HG02943 (cell line): ENCODE measurements around the gene RAB3GAP1.
"Not testable (repeated sequence)": the region's sequence is repeated elsewhere in the genome, so short reads cannot be mapped to it uniquely, and the experiment has no call there.

Source experiments
- ATAC-seq: cut with Tn5 transposase; IDR thresholded peaks from one replicate; pipeline ENCODE4 v1.9.1; 2021; ENCODE audit warnings: mild to moderate bottlenecking, low read depth, moderate library complexity; ENCODE audit not compliant: unreplicated experiment

RAB3GAP1 gene

GRCh38 chr2:135052042-135052876 is at the start of gene RAB3GAP1:
Gene RAB3GAP1, plus strand, starts transcription at chr2:135052292. Its CDS starts 16 bp downstream, at chr2:135052308.
- ATAC-seq: peak; percentile 85

- no peak for ATAC-seq
Observed at GRCh38 chr2:135002836-135003235, 49.3 kb upstream of the RAB3GAP1 start.

GRCh38 chr2:135004005-135004746 is 47.9 kb upstream of the RAB3GAP1 start:
- peak; percentile 87 for ATAC-seq

- ATAC-seq: no peak
Observed at GRCh38 chr2:135005753-135006152, 46.3 kb upstream of the RAB3GAP1 start.

- ATAC-seq: no peak
Observed at GRCh38 chr2:135009339-135009738, 42.8 kb upstream of the RAB3GAP1 start.

- ATAC-seq: no peak
Observed at GRCh38 chr2:135010200-135010942, 41.7 kb upstream of the RAB3GAP1 start.

GRCh38 chr2:135011633-135012032 is 40.5 kb upstream of the RAB3GAP1 start:
- ATAC-seq: no peak

- no peak for ATAC-seq
Observed at GRCh38 chr2:135021618-135022017, 30.5 kb upstream of the RAB3GAP1 start.

GRCh38 chr2:135022952-135023880 is 28.9 kb upstream of the RAB3GAP1 start:
- ATAC-seq: no peak

GRCh38 chr2:135023886-135024485 is 28.1 kb upstream of the RAB3GAP1 start:
- no peak for ATAC-seq

- ATAC-seq: no peak
Observed at GRCh38 chr2:135029481-135030134, 22.5 kb upstream of the RAB3GAP1 start.

GRCh38 chr2:135030826-135031225 is 21.3 kb upstream of the RAB3GAP1 start:
- ATAC-seq: no peak

GRCh38 chr2:135033216-135033615 is 18.9 kb upstream of the RAB3GAP1 start:
- ATAC-seq: not testable (repeated sequence)

- ATAC-seq: no peak
Observed at GRCh38 chr2:135037831-135038230, 14.3 kb upstream of the RAB3GAP1 start.

- no peak for ATAC-seq
Observed at GRCh38 chr2:135043345-135043744, 8.7 kb upstream of the RAB3GAP1 start.

- no peak for ATAC-seq
Observed at GRCh38 chr2:135047300-135047699, 4.8 kb upstream of the RAB3GAP1 start, which contains the start of gene MAP3K19. Gene MAP3K19, minus strand, starts transcription at chr2:135047447. Its CDS starts 22,800 bp downstream, at chr2:135024647.

GRCh38 chr2:135048122-135048521 is 4.0 kb upstream of the RAB3GAP1 start:
- ATAC-seq: no peak

GRCh38 chr2:135050132-135050531 is 2.0 kb upstream of the RAB3GAP1 start:
- no peak for ATAC-seq

GRCh38 chr2:135050684-135051083 is 1.4 kb upstream of the RAB3GAP1 start:
- no peak for ATAC-seq
